Ovary (tissue), 3 donors: ENCODE measurements around the gene RFXANK.

ENCODE experiments used
- CTCF ChIP-seq, 3 donors: fragments of 450-650 bp in 2 of 3; fragments of 200-600 bp in 1 of 3; IDR thresholded peaks; one replicate each; pipeline versions ENCODE4 v1.5.1 to v1.8.0; 2016 to 2022; ENCODE audit warnings: antibody characterized with exemption in 3 of 3, mild to moderate bottlenecking in 1 of 3
- EP300 ChIP-seq: sonication (generic); formaldehyde crosslinking; IDR thresholded peaks from one replicate; pipeline ENCODE4 v1.6.1; 2017; ENCODE audit warnings: antibody characterized with exemption
- POLR2A ChIP-seq: fragments of 450-650 bp; IDR thresholded peaks from one replicate; pipeline ENCODE4 v1.6.1; 2017; ENCODE audit warnings: antibody characterized with exemption, mild to moderate bottlenecking, moderate library complexity
- donor health status: DM: no; HTN: no; CAD: no.

- TF ChIP-seq CTCF (IDR thresholded peaks at IDR 0.05): no peak
- TF ChIP-seq POLR2A: no peak
- TF ChIP-seq EP300: no peak
Observed at GRCh38 chr19:19250196-19250801, 58.2 kb downstream of the RFXANK start.
